BLaER1 treated with 17β-estradiol and CSF1 and Interleukin-3, amounts not matched to agents 10 nM and 100 nM (cell line): ENCODE results near the gene SDHC.

ENCODE experiments used
- H3K27ac ChIP-seq, 11 experiments: shearing (Covaris generic); formaldehyde crosslinking; 2 replicates each; pipeline ENCODE4 v1.8.1; 2022
- H3K27me3 ChIP-seq, 11 experiments: shearing (Covaris generic); formaldehyde crosslinking; 2 replicates each; pipeline ENCODE4 v1.8.1; 2022
- H3K36me3 ChIP-seq, 11 experiments: shearing (Covaris generic); formaldehyde crosslinking; 2 replicates each; pipeline ENCODE4 v1.8.1; 2022
- H3K4me1 ChIP-seq, 10 experiments: shearing (Covaris generic); formaldehyde crosslinking; 2 replicates each; pipeline ENCODE4 v1.8.1; 2022
- H3K4me2 ChIP-seq, 11 experiments: shearing (Covaris generic); formaldehyde crosslinking; 2 replicates each; pipeline ENCODE4 v1.8.1; 2022
- H3K4me3 ChIP-seq, 10 experiments: shearing (Covaris generic); formaldehyde crosslinking; 2 replicates each; pipeline ENCODE4 v1.8.1; 2022
- H3K9ac ChIP-seq, 11 experiments: shearing (Covaris generic); formaldehyde crosslinking; 2 replicates each; pipeline ENCODE4 v1.8.1; 2022
- H3K9me3 ChIP-seq, 11 experiments: shearing (Covaris generic); formaldehyde crosslinking; replicated peaks in 1 of 11; 2 replicates each; pipeline ENCODE4 v1.8.1; 2022
- H4K20me1 ChIP-seq, 11 experiments: shearing (Covaris generic); formaldehyde crosslinking; 2 replicates each; pipeline ENCODE4 v1.8.1; 2022
- Cebpa-rat ChIP-seq, 11 experiments: shearing (Covaris generic); IDR thresholded peaks; 2 replicates each; pipeline ENCODE4 v1.8.1; 2022

SDHC gene

DNA sequence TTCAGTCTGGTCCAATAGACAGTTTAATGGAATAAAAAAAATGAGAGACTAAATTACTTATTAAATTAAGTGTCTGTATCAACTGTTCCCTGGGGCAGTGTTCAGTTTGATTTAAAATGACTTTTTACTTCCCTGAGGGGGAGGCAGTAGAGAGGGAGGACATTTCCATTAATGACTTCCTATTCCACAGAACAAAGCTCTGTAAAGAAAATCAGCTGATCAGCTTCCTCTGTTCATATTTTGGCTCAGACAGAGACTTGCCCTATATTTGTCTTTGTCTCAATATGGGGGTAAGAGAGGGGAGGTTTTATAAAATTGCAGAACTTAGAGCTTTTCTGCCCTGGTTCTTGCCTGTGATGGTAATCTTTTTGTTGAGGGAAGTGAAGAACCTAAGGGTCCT is 45.1 kb downstream of the SDHC start:
- H4K20me1 ChIP-seq: no peaks in the 10 kb centered on the region
- TF ChIP-seq Cebpa-rat (IDR thresholded peaks at IDR 0.05): no peak
- peaks cover 31 to 72% (median 49%) of the 10 kb centered on the region in 11 experiments for H3K36me3 ChIP-seq
- H3K4me2 ChIP-seq: peak overlapping the region in 4 of 11 experiments; percentile 4 to 86 (median 61); a peak in 6 of 22 replicates
- H3K9ac ChIP-seq: peak overlapping the region in 3 of 11 experiments; percentile 48 to 60 (median 54); a peak in 4 of 22 replicates
- no peaks in the 10 kb centered on the region for H3K27me3 ChIP-seq
- no peaks in the 10 kb centered on the region for H3K9me3 ChIP-seq
- H3K27ac ChIP-seq: peak overlapping the region in 4 of 11 experiments; percentile 24 to 78 (median 68); a peak in 7 of 22 replicates
- H3K4me1 ChIP-seq: peaks cover 0 to 25% (median 16%) of the 10 kb centered on the region in 10 experiments; a peak in 13 of 20 replicates
- H3K4me3 ChIP-seq: no peak overlapping the region; a peak in 1 of 20 replicates

GRCh38 chr1:161364332-161364731 is 50.2 kb downstream of the SDHC start:
- TF ChIP-seq Cebpa-rat (IDR thresholded peaks at IDR 0.05): no peak
- no peak overlapping the region for H3K4me2 ChIP-seq
- H3K27ac ChIP-seq: no peak overlapping the region
- H3K4me3 ChIP-seq: no peak overlapping the region
- H4K20me1 ChIP-seq: no peaks in the 10 kb centered on the region
- no peaks in the 10 kb centered on the region for H3K9me3 ChIP-seq
- peaks cover 0 to 20% (median 9%) of the 10 kb centered on the region in 10 experiments; a peak in 15 of 20 replicates for H3K4me1 ChIP-seq
- no peaks in the 10 kb centered on the region for H3K27me3 ChIP-seq
- H3K36me3 ChIP-seq: peaks cover 19 to 56% (median 48%) of the 10 kb centered on the region in 11 experiments; a peak in 21 of 22 replicates
- no peak overlapping the region for H3K9ac ChIP-seq

DNA sequence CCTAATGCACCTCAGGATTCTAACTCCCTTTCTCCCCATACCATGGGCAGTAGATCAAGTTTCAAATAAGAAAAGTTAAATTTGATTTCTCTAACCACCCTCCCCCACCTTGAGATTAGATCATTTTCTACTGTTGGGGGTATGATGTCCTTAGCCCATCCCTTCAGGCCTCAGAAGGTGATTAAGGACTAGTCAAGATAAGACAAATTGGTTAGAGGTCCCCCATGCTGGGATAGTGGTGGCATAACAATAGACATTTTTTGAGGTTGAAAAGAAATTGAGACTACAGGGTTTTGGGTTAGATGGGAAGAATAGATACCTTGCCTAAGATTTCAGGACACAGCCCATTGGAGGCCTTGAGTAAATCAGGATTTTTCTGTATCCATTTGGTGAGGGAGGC is 51.0 kb downstream of the SDHC start:
- no peak for TF ChIP-seq Cebpa-rat (IDR thresholded peaks at IDR 0.05)
- Histone ChIP-seq H3K9me3 (no peaks in the 10 kb centered on the region), H3K36me3 (peaks cover 19 to 56% (median 41%) of the 10 kb centered on the region in 11 experiments; a peak in 21 of 22 replicates), H3K4me1 (peaks cover 0 to 12% (median 7%) of the 10 kb centered on the region in 10 experiments; a peak in 11 of 20 replicates), H4K20me1 (no peaks in the 10 kb centered on the region), H3K9ac (no peak overlapping the region), H3K27me3 (no peaks in the 10 kb centered on the region), H3K4me3 (no peak overlapping the region), H3K4me2 (no peak overlapping the region), H3K27ac (no peak overlapping the region)

DNA sequence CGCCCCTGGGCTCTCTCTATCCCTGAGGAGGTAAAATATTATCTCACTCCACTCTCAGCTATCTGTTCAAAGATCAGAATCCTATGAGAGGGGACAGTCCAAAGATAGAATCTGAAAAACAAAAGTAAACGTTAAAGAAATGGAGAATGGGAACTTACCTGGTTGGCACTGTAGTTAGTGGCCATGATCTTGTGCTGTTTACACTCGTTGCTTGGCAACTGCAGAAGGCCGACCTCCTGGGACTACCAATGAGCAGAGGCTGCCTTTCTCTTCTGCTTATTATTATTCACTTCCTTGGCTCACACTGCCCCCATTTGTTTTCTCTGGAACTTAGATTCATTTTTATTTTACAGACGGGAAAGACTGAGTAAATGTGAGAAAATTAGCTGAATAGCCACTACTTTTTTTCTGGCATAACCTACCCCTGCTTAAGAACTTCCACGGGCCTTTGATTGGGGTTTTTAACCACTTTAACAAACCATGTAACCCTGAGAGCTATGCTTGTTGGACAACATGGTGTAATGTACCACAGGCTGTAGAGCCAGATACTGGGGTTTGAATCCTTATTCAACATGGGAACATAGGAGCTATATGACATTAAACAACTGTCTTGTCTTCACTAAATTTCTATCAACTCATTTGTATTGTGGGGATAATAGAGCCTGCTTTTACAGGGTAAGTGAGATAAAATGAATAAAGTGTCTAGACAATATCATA is 53.7 kb downstream of the SDHC start, which contains the start of gene CFAP126:
Gene CFAP126, minus strand, starts transcription at position 193 of the 717 bp plus-strand sequence. Its CDS starts 8 bp downstream, at position 185.
- TF ChIP-seq Cebpa-rat (IDR thresholded peaks at IDR 0.05): no peak
- H3K9me3 ChIP-seq: no peaks in the 10 kb centered on the region
- no peak within 1 kb of the TSS for H3K4me3 ChIP-seq
- H3K9ac ChIP-seq: peak within 1 kb of the TSS in 5 of 11 experiments; percentile 4 to 33 (median 8); a peak in 5 of 22 replicates
- H3K4me2 ChIP-seq: peak within 1 kb of the TSS in 3 of 11 experiments; percentile 8 to 36 (median 26); a peak in 1 of 22 replicates
- H3K36me3 ChIP-seq: peaks cover 11 to 41% (median 33%) of the 10 kb centered on the region in 11 experiments; a peak in 21 of 22 replicates
- H3K27ac ChIP-seq: peak within 1 kb of the TSS in 3 of 11 experiments; percentile 37 to 66 (median 43); a peak in 3 of 22 replicates
- H3K27me3 ChIP-seq: no peaks in the 10 kb centered on the region
- H4K20me1 ChIP-seq: no peaks in the 10 kb centered on the region
- peaks cover 0 to 11% (median 7%) of the 10 kb centered on the region in 10 experiments; a peak in 9 of 20 replicates for H3K4me1 ChIP-seq

DNA sequence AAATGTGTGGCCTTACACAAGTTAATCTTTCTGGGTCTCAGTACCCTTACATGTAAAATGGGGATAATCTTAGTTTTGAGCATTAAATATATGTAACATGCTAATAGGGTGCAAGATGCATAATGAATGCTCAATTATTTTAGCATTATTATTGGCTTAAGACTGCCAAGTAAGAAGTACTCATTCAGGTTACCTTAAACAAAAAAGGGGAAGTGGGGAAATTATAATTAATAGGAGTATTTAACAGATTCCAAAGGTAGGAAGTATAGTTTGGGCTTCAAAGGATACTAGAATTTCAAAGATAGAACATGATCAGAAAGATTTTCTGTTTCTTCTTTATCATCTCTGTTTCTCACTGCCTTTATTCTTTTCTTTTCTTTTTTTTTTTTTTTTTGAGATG is 59.3 kb downstream of the SDHC start:
- Histone ChIP-seq H3K4me1 (peaks cover 0 to 4% (median 0%) of the 10 kb centered on the region in 10 experiments; a peak in 2 of 20 replicates), H3K9me3 (no peaks in the 10 kb centered on the region), H3K36me3 (no peaks in the 10 kb centered on the region), H4K20me1 (no peaks in the 10 kb centered on the region), H3K4me2 (no peak overlapping the region), H3K27me3 (no peaks in the 10 kb centered on the region), H3K9ac (no peak overlapping the region), H3K27ac (no peak overlapping the region), H3K4me3 (no peak overlapping the region)
- TF ChIP-seq Cebpa-rat (IDR thresholded peaks at IDR 0.05): no peak

DNA sequence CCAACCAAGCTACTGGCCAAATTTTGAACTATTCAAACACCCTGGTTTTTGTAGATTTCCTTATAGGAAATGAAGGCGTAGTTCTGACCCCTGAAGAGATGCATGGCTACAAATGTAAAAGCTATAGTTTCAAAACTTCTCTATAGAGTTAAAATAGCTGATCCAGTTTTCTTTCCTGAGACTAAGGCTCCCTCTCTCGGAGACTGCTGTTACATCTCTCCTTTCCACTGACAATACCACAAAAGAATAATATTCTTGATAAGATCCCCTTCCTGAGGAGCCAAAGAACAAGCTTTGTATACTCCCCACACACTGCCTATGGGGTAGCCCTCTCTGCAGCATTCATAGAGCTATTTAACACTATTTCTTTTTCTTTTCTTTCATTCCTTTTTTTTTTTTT is 60.2 kb downstream of the SDHC start:
- Histone ChIP-seq H3K4me3 (no peak overlapping the region), H3K27ac (no peak overlapping the region), H4K20me1 (no peaks in the 10 kb centered on the region), H3K9ac (no peak overlapping the region), H3K36me3 (no peaks in the 10 kb centered on the region), H3K4me1 (peaks cover 0 to 4% (median 0%) of the 10 kb centered on the region in 10 experiments; a peak in 2 of 20 replicates), H3K9me3 (no peaks in the 10 kb centered on the region), H3K4me2 (no peak overlapping the region), H3K27me3 (no peaks in the 10 kb centered on the region)
- no peak for TF ChIP-seq Cebpa-rat (IDR thresholded peaks at IDR 0.05)

GRCh38 chr1:161378014-161378413 is 63.8 kb downstream of the SDHC start:
- no peak overlapping the region for H3K27ac ChIP-seq
- H3K9me3 ChIP-seq: no peaks in the 10 kb centered on the region
- peaks cover 7 to 18% (median 11%) of the 10 kb centered on the region in 10 experiments; a peak in 16 of 20 replicates for H3K4me1 ChIP-seq
- no peak overlapping the region for H3K4me2 ChIP-seq
- TF ChIP-seq Cebpa-rat (IDR thresholded peaks at IDR 0.05): no peak
- H3K4me3 ChIP-seq: no peak overlapping the region
- H3K36me3 ChIP-seq: no peaks in the 10 kb centered on the region
- H4K20me1 ChIP-seq: no peaks in the 10 kb centered on the region
- H3K9ac ChIP-seq: no peak overlapping the region
- H3K27me3 ChIP-seq: no peaks in the 10 kb centered on the region

DNA sequence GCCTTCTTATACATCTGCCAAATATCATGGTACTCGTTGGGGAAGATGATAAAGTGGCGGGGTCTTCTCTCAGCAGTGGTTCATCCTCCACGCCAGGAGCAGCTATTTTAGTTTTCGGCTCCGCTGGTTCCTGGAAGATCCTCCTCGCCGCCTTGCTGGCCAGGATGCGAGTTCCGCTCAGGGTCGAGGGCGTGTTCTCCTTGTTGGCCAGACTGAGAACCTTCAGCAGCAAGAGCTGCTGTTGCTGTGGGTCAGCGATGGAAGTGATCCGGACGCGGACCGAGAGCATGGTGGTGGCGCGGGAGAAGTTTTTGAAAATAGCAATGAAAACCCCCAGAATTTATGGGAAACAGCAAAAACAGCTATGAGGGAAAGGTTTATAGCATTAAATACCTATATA is 64.9 kb downstream of the SDHC start:
- Histone ChIP-seq H3K36me3 (no peaks in the 10 kb centered on the region), H3K4me1 (peaks cover 7 to 19% (median 12%) of the 10 kb centered on the region in 10 experiments; a peak in 16 of 20 replicates), H3K4me2 (no peak overlapping the region), H3K9me3 (no peaks in the 10 kb centered on the region), H3K27ac (no peak overlapping the region), H4K20me1 (no peaks in the 10 kb centered on the region), H3K27me3 (no peaks in the 10 kb centered on the region), H3K9ac (no peak overlapping the region), H3K4me3 (no peak overlapping the region)
- no peak for TF ChIP-seq Cebpa-rat (IDR thresholded peaks at IDR 0.05)

GRCh38 chr1:161381707-161382106 is 67.5 kb downstream of the SDHC start:
- Histone ChIP-seq H3K4me1 (peaks cover 7 to 19% (median 12%) of the 10 kb centered on the region in 10 experiments; a peak in 16 of 20 replicates), H3K27ac (no peak overlapping the region), H3K9me3 (no peaks in the 10 kb centered on the region), H3K4me2 (peak overlapping the region in 3 of 11 experiments; percentile 14 to 21 (median 16); a peak in 4 of 22 replicates), H3K9ac (peak overlapping the region in 1 of 11 experiments; percentile 2; a peak in 1 of 22 replicates), H4K20me1 (no peaks in the 10 kb centered on the region), H3K27me3 (no peaks in the 10 kb centered on the region), H3K36me3 (no peaks in the 10 kb centered on the region), H3K4me3 (no peak overlapping the region)
- no peak for TF ChIP-seq Cebpa-rat (IDR thresholded peaks at IDR 0.05)
